ENCODE results near the gene MAGEB2.

DNA sequence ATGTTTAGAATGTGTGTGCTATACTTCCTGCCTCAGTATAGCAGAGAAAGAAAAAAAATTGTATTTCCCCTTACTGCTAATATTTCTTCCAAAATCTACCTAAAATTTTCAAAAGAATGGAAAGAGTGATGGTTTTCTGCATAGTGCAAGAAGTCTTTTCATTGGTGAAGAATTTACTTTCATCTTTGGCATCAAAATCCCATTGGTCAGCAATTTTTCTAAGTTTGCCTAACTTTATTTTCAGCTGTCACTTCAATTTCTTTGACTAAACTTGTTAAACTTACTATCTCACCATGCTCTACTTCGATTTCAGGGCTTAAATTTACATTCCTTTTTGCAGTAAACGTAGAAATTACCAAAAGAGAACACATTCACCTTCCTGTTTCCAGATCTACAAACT is 44.5 kb upstream of the MAGEB2 start:
- TF ChIP-seq EZH2 (IDR thresholded peaks at IDR 0.05; ENCODE audit: borderline replicate concordance, low read depth, low read length, severe bottlenecking): no peak
- TF ChIP-seq, protein P1, sequence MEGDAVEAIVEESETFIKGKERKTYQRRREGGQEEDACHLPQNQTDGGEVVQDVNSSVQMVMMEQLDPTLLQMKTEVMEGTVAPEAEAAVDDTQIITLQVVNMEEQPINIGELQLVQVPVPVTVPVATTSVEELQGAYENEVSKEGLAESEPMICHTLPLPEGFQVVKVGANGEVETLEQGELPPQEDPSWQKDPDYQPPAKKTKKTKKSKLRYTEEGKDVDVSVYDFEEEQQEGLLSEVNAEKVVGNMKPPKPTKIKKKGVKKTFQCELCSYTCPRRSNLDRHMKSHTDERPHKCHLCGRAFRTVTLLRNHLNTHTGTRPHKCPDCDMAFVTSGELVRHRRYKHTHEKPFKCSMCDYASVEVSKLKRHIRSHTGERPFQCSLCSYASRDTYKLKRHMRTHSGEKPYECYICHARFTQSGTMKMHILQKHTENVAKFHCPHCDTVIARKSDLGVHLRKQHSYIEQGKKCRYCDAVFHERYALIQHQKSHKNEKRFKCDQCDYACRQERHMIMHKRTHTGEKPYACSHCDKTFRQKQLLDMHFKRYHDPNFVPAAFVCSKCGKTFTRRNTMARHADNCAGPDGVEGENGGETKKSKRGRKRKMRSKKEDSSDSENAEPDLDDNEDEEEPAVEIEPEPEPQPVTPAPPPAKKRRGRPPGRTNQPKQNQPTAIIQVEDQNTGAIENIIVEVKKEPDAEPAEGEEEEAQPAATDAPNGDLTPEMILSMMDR (IDR thresholded peaks at IDR 0.05; ENCODE audit: borderline replicate concordance, extremely low read depth, low read length, poor library complexity, severe bottlenecking): no peak

Measured in DND-41 (cell line).